IPS-18a (cell line): ENCODE results near the gene GCA.

Source experiments
- H3K27ac ChIP-seq: one replicate; pipeline ENCODE4 v1.5.1; 2013; ENCODE audit warnings: low read length
- H3K27me3 ChIP-seq: one replicate; pipeline ENCODE4 v1.6.1; 2013; ENCODE audit warnings: mild to moderate bottlenecking, low read length; ENCODE audit not compliant: control insufficient read depth, insufficient read depth
- H3K36me3 ChIP-seq: one replicate; pipeline ENCODE4 v1.6.1; 2013; ENCODE audit warnings: low read depth, low read length; ENCODE audit not compliant: control insufficient read depth
- H3K4me1 ChIP-seq: one replicate; pipeline ENCODE4 v1.6.1; 2013; ENCODE audit warnings: low read depth, low read length; ENCODE audit not compliant: control insufficient read depth
- H3K4me3 ChIP-seq: one replicate; pipeline ENCODE4 v1.5.1; 2013; ENCODE audit warnings: low read length
- H3K9ac ChIP-seq: one replicate; pipeline ENCODE4 v1.6.1; 2013; ENCODE audit warnings: mild to moderate bottlenecking, low read length, moderate library complexity
- H3K9me3 ChIP-seq: one replicate; pipeline ENCODE4 v1.6.1; 2013; ENCODE audit warnings: low read depth, low read length; ENCODE audit not compliant: control insufficient read depth

GCA gene

GRCh38 chr2:162343824-162344616, at the start of gene GCA:
TSS of gene GCA (plus strand) at chr2:162344132. CDS start at chr2:162344249, 117 bp downstream.
- Histone ChIP-seq H3K9me3 (no peaks in the 10 kb centered on the region), H3K9ac (peak within 1 kb of the TSS; percentile 74), H3K27me3 (peaks cover 7% of the 10 kb centered on the region), H3K27ac (no peak within 1 kb of the TSS), H3K36me3 (no peaks in the 10 kb centered on the region), H3K4me3 (peak within 1 kb of the TSS; percentile 93), H3K4me1 (peaks cover 10% of the 10 kb centered on the region)

GRCh38 chr2:162295009-162295408, 48.9 kb upstream of the GCA start:
- Histone ChIP-seq H3K27ac (no peak overlapping the region), H3K9me3 (no peaks in the 10 kb centered on the region), H3K4me3 (no peak overlapping the region), H3K4me1 (no peaks in the 10 kb centered on the region), H3K27me3 (no peaks in the 10 kb centered on the region), H3K36me3 (no peaks in the 10 kb centered on the region), H3K9ac (no peak overlapping the region)

- H3K4me3 ChIP-seq: no peak overlapping the region
- H3K9me3 ChIP-seq: no peaks in the 10 kb centered on the region
- no peaks in the 10 kb centered on the region for H3K4me1 ChIP-seq
- H3K9ac ChIP-seq: no peak overlapping the region
- H3K27me3 ChIP-seq: no peaks in the 10 kb centered on the region
- no peak overlapping the region for H3K27ac ChIP-seq
- H3K36me3 ChIP-seq: no peaks in the 10 kb centered on the region
These were observed 45.9 kb upstream of the GCA start for GRCh38 chr2:162297925-162298552.

GRCh38 chr2:162298669-162299335, 45.1 kb upstream of the GCA start:
- H3K27ac ChIP-seq: no peak overlapping the region
- H3K36me3 ChIP-seq: no peaks in the 10 kb centered on the region
- no peaks in the 10 kb centered on the region for H3K4me1 ChIP-seq
- H3K4me3 ChIP-seq: no peak overlapping the region
- H3K9ac ChIP-seq: no peak overlapping the region
- H3K27me3 ChIP-seq: no peaks in the 10 kb centered on the region
- no peaks in the 10 kb centered on the region for H3K9me3 ChIP-seq

GRCh38 chr2:162300266-162300665, 43.7 kb upstream of the GCA start:
- Histone ChIP-seq H3K4me3 (no peak overlapping the region), H3K27ac (no peak overlapping the region), H3K4me1 (no peaks in the 10 kb centered on the region), H3K36me3 (no peaks in the 10 kb centered on the region), H3K9me3 (no peaks in the 10 kb centered on the region), H3K27me3 (no peaks in the 10 kb centered on the region), H3K9ac (no peak overlapping the region)

GRCh38 chr2:162301151-162301804, 42.7 kb upstream of the GCA start:
- Histone ChIP-seq H3K27me3 (no peaks in the 10 kb centered on the region), H3K9me3 (no peaks in the 10 kb centered on the region), H3K36me3 (no peaks in the 10 kb centered on the region), H3K27ac (no peak overlapping the region), H3K9ac (no peak overlapping the region), H3K4me3 (no peak overlapping the region), H3K4me1 (no peaks in the 10 kb centered on the region)

- Histone ChIP-seq H3K27me3 (no peaks in the 10 kb centered on the region), H3K36me3 (no peaks in the 10 kb centered on the region), H3K4me3 (no peak overlapping the region), H3K9ac (no peak overlapping the region), H3K4me1 (no peaks in the 10 kb centered on the region), H3K27ac (no peak overlapping the region), H3K9me3 (no peaks in the 10 kb centered on the region)
These were observed 42.1 kb upstream of the GCA start for GRCh38 chr2:162301877-162302276.

GRCh38 chr2:162305901-162306300, 38.0 kb upstream of the GCA start:
- H3K4me1 ChIP-seq: no peaks in the 10 kb centered on the region
- no peaks in the 10 kb centered on the region for H3K36me3 ChIP-seq
- no peaks in the 10 kb centered on the region for H3K27me3 ChIP-seq
- no peak overlapping the region for H3K27ac ChIP-seq
- no peaks in the 10 kb centered on the region for H3K9me3 ChIP-seq
- no peak overlapping the region for H3K4me3 ChIP-seq
- no peak overlapping the region for H3K9ac ChIP-seq

GRCh38 chr2:162308747-162309503, 35.0 kb upstream of the GCA start:
- Histone ChIP-seq H3K9me3 (no peaks in the 10 kb centered on the region), H3K27me3 (no peaks in the 10 kb centered on the region), H3K27ac (no peak overlapping the region), H3K36me3 (no peaks in the 10 kb centered on the region), H3K4me1 (no peaks in the 10 kb centered on the region), H3K4me3 (no peak overlapping the region), H3K9ac (no peak overlapping the region)

GRCh38 chr2:162312853-162313252, 31.1 kb upstream of the GCA start:
- Histone ChIP-seq H3K36me3 (no peaks in the 10 kb centered on the region), H3K4me3 (no peak overlapping the region), H3K9ac (no peak overlapping the region), H3K27ac (no peak overlapping the region), H3K4me1 (no peaks in the 10 kb centered on the region), H3K9me3 (no peaks in the 10 kb centered on the region), H3K27me3 (peaks cover 9% of the 10 kb centered on the region)

GRCh38 chr2:162315938-162316337, 28.0 kb upstream of the GCA start:
- Histone ChIP-seq H3K27ac (no peak overlapping the region), H3K9ac (no peak overlapping the region), H3K4me1 (peaks cover 8% of the 10 kb centered on the region), H3K27me3 (peaks cover 26% of the 10 kb centered on the region), H3K4me3 (no peak overlapping the region), H3K36me3 (no peaks in the 10 kb centered on the region), H3K9me3 (no peaks in the 10 kb centered on the region)
